ENCODE measurements around the gene DSCAM. TPM values are rescaled to one million over a fixed set of nuclear protein-coding genes. Genes with fewer than 3 reads are reported as not detected.
"Not testable (repeated sequence)": the region's sequence is repeated elsewhere in the genome, so short reads cannot be mapped to it uniquely, and the experiment has no call there.

Gene DSCAM
- under 0.01 TPM in 1 of 2 replicates, not detected in the other for total RNA-seq
- polyA plus RNA-seq = 0.01 and 0.02 TPM in 2 replicates
- 0.02 TPM in 1 of 2 replicates, not detected in the other for polyA plus RNA-seq (2012)
- polyA minus RNA-seq (ENCODE audit: low replicate concordance) = 0.07 TPM in 1 of 2 replicates, not detected in the other

GRCh38 chr21:40846587-40847411 lies at the start of gene DSCAM:
Gene DSCAM (minus strand): TSS chr21:40847158. CDS start chr21:40846661, 497 bp downstream.
- Histone ChIP-seq H3K4me3 (replicated peaks in 1 of 4; ENCODE audit: control extremely low read depth in 1 of 4, insufficient read depth in 1 of 4, low read depth in 3 of 4, low read length in 4 of 4) (peak within 1 kb of the TSS in 1 of 4 experiments; percentile 44), H3K4me1 (ENCODE audit: control insufficient read depth, extremely low read depth, insufficient read depth, low read length) (no peaks in the 10 kb centered on the region), H3K79me2 (ENCODE audit: control insufficient read depth, insufficient read depth, low read length) (no peaks in the 10 kb centered on the region), H2AFZ (ENCODE audit: low read length) (no peak within 1 kb of the TSS), H4K20me1 (ENCODE audit: control insufficient read depth, extremely low read depth, insufficient read depth, low read length) (no peaks in the 10 kb centered on the region), H3K9me3 (ENCODE audit: control insufficient read depth, insufficient read depth, low read depth, low read length) (no peaks in the 10 kb centered on the region), H3K27ac (ENCODE audit: insufficient read depth, low read length) (no peak within 1 kb of the TSS), H3K36me3 (ENCODE audit: control insufficient read depth, insufficient read depth, low read length) (no peaks in the 10 kb centered on the region), H3K27me3 (ENCODE audit: control insufficient read depth, insufficient read depth, low read length) (no peaks in the 10 kb centered on the region), H3K9ac (ENCODE audit: insufficient read depth, low read length) (no peak within 1 kb of the TSS), H3K4me2 (ENCODE audit: extremely low read depth, insufficient read depth, low read length) (no peak within 1 kb of the TSS)
- DNase-seq (ENCODE audit: low read depth in 2 of 2) = peak in 1 of 2 donors; percentile 38
- TF ChIP-seq CTCF (conservative IDR thresholded peaks at IDR 0.05 in 1 of 2, IDR thresholded peaks at IDR 0.05 in 1 of 2; ENCODE audit: low read depth in 1 of 2, low read length in 2 of 2) = no peak
- no peak for TF ChIP-seq EZH2 (IDR thresholded peaks at IDR 0.05; ENCODE audit: low read length, missing control alignments)

GRCh38 chr21:40895697-40896096 lies 48.7 kb upstream of the DSCAM start:
- H3K4me1 ChIP-seq (ENCODE audit: control insufficient read depth, extremely low read depth, insufficient read depth, low read length); H3K27ac ChIP-seq (ENCODE audit: insufficient read depth, low read length); H3K4me3 ChIP-seq (replicated peaks in 1 of 4; ENCODE audit: control extremely low read depth in 1 of 4, insufficient read depth in 1 of 4, low read depth in 3 of 4, low read length in 4 of 4); DNase-seq (ENCODE audit: low read depth in 2 of 2); H3K27me3 ChIP-seq (ENCODE audit: control insufficient read depth, insufficient read depth, low read length); H3K36me3 ChIP-seq (ENCODE audit: control insufficient read depth, insufficient read depth, low read length); H3K9me3 ChIP-seq (ENCODE audit: control insufficient read depth, insufficient read depth, low read depth, low read length); H2AFZ ChIP-seq (ENCODE audit: low read length); H4K20me1 ChIP-seq (ENCODE audit: control insufficient read depth, extremely low read depth, insufficient read depth, low read length); H3K9ac ChIP-seq (ENCODE audit: insufficient read depth, low read length); H3K4me2 ChIP-seq (ENCODE audit: extremely low read depth, insufficient read depth, low read length); H3K79me2 ChIP-seq (ENCODE audit: control insufficient read depth, insufficient read depth, low read length): not testable (repeated sequence)

- Histone ChIP-seq H3K9me3 (ENCODE audit: control insufficient read depth, insufficient read depth, low read depth, low read length) (no peaks in the 10 kb centered on the region), H3K36me3 (ENCODE audit: control insufficient read depth, insufficient read depth, low read length) (no peaks in the 10 kb centered on the region), H4K20me1 (ENCODE audit: control insufficient read depth, extremely low read depth, insufficient read depth, low read length) (no peaks in the 10 kb centered on the region), H3K27ac (ENCODE audit: insufficient read depth, low read length) (no peak overlapping the region), H3K4me1 (ENCODE audit: control insufficient read depth, extremely low read depth, insufficient read depth, low read length) (no peaks in the 10 kb centered on the region), H2AFZ (ENCODE audit: low read length) (no peak overlapping the region), H3K79me2 (ENCODE audit: control insufficient read depth, insufficient read depth, low read length) (no peaks in the 10 kb centered on the region), H3K4me2 (ENCODE audit: extremely low read depth, insufficient read depth, low read length) (no peak overlapping the region), H3K4me3 (replicated peaks in 1 of 4; ENCODE audit: control extremely low read depth in 1 of 4, insufficient read depth in 1 of 4, low read depth in 3 of 4, low read length in 4 of 4) (no peak overlapping the region), H3K27me3 (ENCODE audit: control insufficient read depth, insufficient read depth, low read length) (no peaks in the 10 kb centered on the region), H3K9ac (ENCODE audit: insufficient read depth, low read length) (no peak overlapping the region)
- TF ChIP-seq EZH2 (IDR thresholded peaks at IDR 0.05; ENCODE audit: low read length, missing control alignments) (no peak), CTCF (conservative IDR thresholded peaks at IDR 0.05 in 1 of 2, IDR thresholded peaks at IDR 0.05 in 1 of 2; ENCODE audit: low read depth in 1 of 2, low read length in 2 of 2) (no peak)
- DNase-seq (ENCODE audit: low read depth in 2 of 2) = no peak
Observed at GRCh38 chr21:40886931-40887330, 40.0 kb upstream of the DSCAM start.
